H1 (cell line): Measurements from ENCODE around the gene PIP5K1B. TPM values are rescaled to one million over a fixed set of nuclear protein-coding genes. Genes with fewer than 3 reads are reported as not detected.

ENCODE experiments used
- EP300 ChIP-seq, 2 experiments: IDR thresholded peaks; 1 replicate in 1 of 2; 2 replicates in 1 of 2; pipeline ENCODE4 v1.6.1; 2011 to 2012; ENCODE audit warnings: low read depth in 2 of 2, low read length in 2 of 2, mild to moderate bottlenecking in 2 of 2, borderline replicate concordance in 1 of 2, inconsistent platforms in 1 of 2, moderate library complexity in 1 of 2
- PHF8 ChIP-seq: fragments of 200-600 bp; sonication (generic); conservative IDR thresholded peaks from 2 replicates; pipeline ENCODE4 v1.7.1; 2012; ENCODE audit warnings: low read depth, mild to moderate bottlenecking, inconsistent platforms, low read length, moderate library complexity
- polyA plus RNA-seq, 7 experiments: library from polyadenylated mRNA; depleted of rRNA in 3 of 7; stranded (reverse) in 5 of 7; unstranded in 2 of 7; fragments of >200 nt in 5 of 7; fragments of 200-250 nt in 2 of 7; gene quantifications; 1 replicate in 5 of 7; 2 replicates in 1 of 7; 4 replicates in 1 of 7; pipeline versions ENCODE4 v1.2.1 to v1.2.3, GENCODE V29; 2011 to 2013; ENCODE audit warnings: missing spikeins in 2 of 7, mixed read lengths in 2 of 7
- total RNA-seq: library from RNA; stranded (reverse); fragmentation: NEBNext Ultra II Directional; extraction: Animal tissue kit (Norgen Biotek cat#: 25700); gene quantifications from 2 replicates; pipeline ENCODE4 v1.2.1, GENCODE V29; 2021

PIP5K1B gene
- total and polyA plus RNA-seq, 2 of the 8 experiments (the other 6 are each of a cell fraction or from before 2014, with no cell fraction given) = 4.7 to 7.7 TPM

DNA sequence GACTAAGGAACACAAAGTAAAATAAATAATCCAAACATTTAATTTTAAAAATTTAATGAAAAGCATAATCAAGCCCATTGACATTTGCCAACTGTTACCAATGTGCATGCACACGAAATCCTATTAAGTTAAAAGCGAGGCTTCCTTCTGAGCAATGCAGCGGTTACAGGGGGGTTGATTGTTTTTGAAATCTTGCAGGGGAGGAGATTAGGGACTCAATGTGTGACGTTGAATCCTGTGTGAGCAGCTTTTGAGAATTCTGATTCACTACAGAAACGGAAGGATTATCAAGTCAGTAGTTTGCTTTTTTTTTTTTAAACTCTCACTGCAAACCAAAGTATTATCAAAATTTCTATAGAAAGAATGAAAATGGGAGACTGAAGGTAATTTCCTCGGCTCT is 199.4 kb downstream of the PIP5K1B start (continued):
- TF ChIP-seq PHF8 = no peak
- TF ChIP-seq EP300 (IDR thresholded peaks at IDR 0.05; ENCODE audit: borderline replicate concordance in 1 of 2, low read depth in 2 of 2, low read length in 2 of 2) = no peak
- TF ChIP-seq, all 59 proteins: peak for 0
